HG02759 (cell line): ENCODE measurements around the gene CENPN.

Experiments used
- ATAC-seq: cut with Tn5 transposase; IDR thresholded peaks from one replicate; pipeline ENCODE4 v1.9.1; 2021; ENCODE audit warnings: mild to moderate bottlenecking, moderate library complexity; ENCODE audit not compliant: unreplicated experiment

The CENPN gene

GRCh38 chr16:81006813-81007695 is at the start of gene CENPN, which contains the start of gene CMC2:
Gene CENPN (plus strand): TSS chr16:81007214. CDS start chr16:81011940, 4,726 bp downstream.
Gene CMC2 (minus strand): TSS chr16:81006885. CDS start chr16:80997394, 9,491 bp downstream.
- ATAC-seq: peak; percentile 88

GRCh38 chr16:80958284-80958683 is 48.7 kb upstream of the CENPN start:
- ATAC-seq: no peak

GRCh38 chr16:80962879-80963278 is 44.1 kb upstream of the CENPN start:
- no peak for ATAC-seq

- no peak for ATAC-seq
Measured at GRCh38 chr16:80964351-80964750, 42.7 kb upstream of the CENPN start.

- ATAC-seq: no peak
Measured at GRCh38 chr16:80966617-80967016, 40.4 kb upstream of the CENPN start.

GRCh38 chr16:80968386-80969113 is 38.5 kb upstream of the CENPN start:
- no peak for ATAC-seq

- no peak for ATAC-seq
Measured at GRCh38 chr16:80969114-80969484, 37.9 kb upstream of the CENPN start.

GRCh38 chr16:80971819-80972218 is 35.2 kb upstream of the CENPN start:
- peak; percentile 55 for ATAC-seq

- no peak for ATAC-seq
Measured at GRCh38 chr16:80972611-80973010, 34.4 kb upstream of the CENPN start.

- ATAC-seq: no peak
Measured at GRCh38 chr16:80973991-80974390, 33.0 kb upstream of the CENPN start.

- ATAC-seq: no peak
Measured at GRCh38 chr16:80974649-80975376, 32.2 kb upstream of the CENPN start.

- ATAC-seq: no peak
Measured at GRCh38 chr16:80976946-80977345, 30.1 kb upstream of the CENPN start.

GRCh38 chr16:80981103-80981502 is 25.9 kb upstream of the CENPN start:
- ATAC-seq: no peak

GRCh38 chr16:80982646-80983045 is 24.4 kb upstream of the CENPN start:
- no peak for ATAC-seq

GRCh38 chr16:80984124-80984892 is 22.7 kb upstream of the CENPN start:
- ATAC-seq: no peak

- ATAC-seq: no peak
Measured at GRCh38 chr16:80985611-80986010, 21.4 kb upstream of the CENPN start.

GRCh38 chr16:80986557-80986956 is 20.5 kb upstream of the CENPN start:
- ATAC-seq: no peak

- no peak for ATAC-seq
Measured at GRCh38 chr16:80988756-80989155, 18.3 kb upstream of the CENPN start.

- no peak for ATAC-seq
Measured at GRCh38 chr16:80989801-80990200, 17.2 kb upstream of the CENPN start.

GRCh38 chr16:80990577-80990976 is 16.4 kb upstream of the CENPN start:
- no peak for ATAC-seq

GRCh38 chr16:80990978-80991377 is 16.0 kb upstream of the CENPN start:
- ATAC-seq: no peak
